Upper lobe of left lung (tissue), 4 donors: ENCODE measurements around the gene RNF213.

Experiments
- CTCF ChIP-seq, 6 experiments: fragments of 450-650 bp in 4 of 6; fragments of 200-600 bp in 2 of 6; sonication (generic) in 2 of 6; IDR thresholded peaks; one replicate each; pipeline ENCODE4 v1.5.1; 2016 to 2019; ENCODE audit warnings: antibody characterized with exemption in 6 of 6
- POLR2A ChIP-seq, 4 donors: fragments of 450-650 bp; IDR thresholded peaks; one replicate each; pipeline ENCODE4 v1.5.1; 2016 to 2017; ENCODE audit warnings: antibody characterized with exemption in 4 of 4, mild to moderate bottlenecking in 2 of 4

GRCh38 chr17:80289616-80290015, 29.0 kb downstream of the RNF213 start:
- TF ChIP-seq POLR2A (IDR thresholded peaks at IDR 0.05), result no peak
- TF ChIP-seq CTCF (IDR thresholded peaks at IDR 0.05), result no peak
